ENCODE results near the gene SEMA4C. TPM values are rescaled to one million over a fixed set of nuclear protein-coding genes. Genes with fewer than 3 reads are reported as not detected.

The SEMA4C gene
- total and polyA plus RNA-seq, 9 of the 15 experiments (the other 6 are each of a cell fraction or from before 2014, with no cell fraction given), result 0.32 to 59.7 (median 23.9) TPM

DNA sequence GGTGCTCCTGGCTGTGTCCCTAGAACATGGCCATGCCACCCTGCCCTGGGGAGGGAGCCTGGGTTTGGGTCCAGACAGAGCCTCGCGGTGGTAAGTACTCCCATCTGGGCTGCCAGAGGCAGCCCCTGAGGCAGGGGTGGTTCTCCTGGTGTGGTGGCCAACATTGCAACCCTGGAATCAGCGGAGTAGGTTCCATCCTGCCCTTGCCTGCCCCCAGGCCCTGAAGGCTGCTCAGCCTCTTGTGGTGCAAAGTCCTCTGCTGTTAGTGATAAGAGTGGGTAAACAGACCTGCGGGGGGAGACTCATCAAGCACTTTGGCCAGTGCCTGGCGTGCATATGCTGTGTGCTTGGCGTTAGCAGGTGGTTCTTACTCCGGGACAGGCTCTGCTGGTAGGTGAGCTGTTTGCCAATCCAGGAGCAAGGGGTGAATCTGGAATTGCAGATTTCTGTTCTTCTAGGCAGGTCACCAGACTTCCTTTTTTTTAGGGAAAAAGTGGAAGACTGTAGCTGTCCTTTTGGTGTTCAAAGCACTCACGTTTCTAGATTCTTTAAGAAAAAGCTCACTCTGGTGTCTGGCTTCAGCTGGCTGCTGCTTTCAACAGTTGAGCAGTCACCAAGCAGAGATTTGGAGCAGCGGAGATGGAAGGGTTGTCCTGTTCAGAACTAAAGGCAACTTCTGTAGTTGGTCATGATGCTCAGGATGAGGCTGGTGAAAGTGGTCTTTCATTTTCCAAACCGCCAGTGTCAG is 50.6 kb downstream of the SEMA4C start (continued):
- no peak for TF ChIP-seq TRIM25 (IDR thresholded peaks at IDR 0.05; ENCODE audit: borderline replicate concordance)
- TF ChIP-seq FOXA3 (CRISPR knock-in tag; conservative IDR thresholded peaks at IDR 0.05 in 1 of 2, IDR thresholded peaks at IDR 0.05 in 1 of 2), result peak; percentile 83 to 93
- peak; percentile 65 for TF ChIP-seq CBFA2T2 (conservative IDR thresholded peaks at IDR 0.05)
- peak; percentile 84 for TF ChIP-seq TCF3 (CRISPR knock-in tag; IDR thresholded peaks at IDR 0.05)
- TF ChIP-seq POLR2AphosphoS5 (IDR thresholded peaks at IDR 0.05; ENCODE audit: control insufficient read depth, insufficient read depth, low read depth, low read length), result 0 out of 2 replicates have a peak, but pooled peaks have one; percentile 16
- TF ChIP-seq ARID1B (IDR thresholded peaks at IDR 0.05), result peak; percentile 82
- TF ChIP-seq, protein P1, sequence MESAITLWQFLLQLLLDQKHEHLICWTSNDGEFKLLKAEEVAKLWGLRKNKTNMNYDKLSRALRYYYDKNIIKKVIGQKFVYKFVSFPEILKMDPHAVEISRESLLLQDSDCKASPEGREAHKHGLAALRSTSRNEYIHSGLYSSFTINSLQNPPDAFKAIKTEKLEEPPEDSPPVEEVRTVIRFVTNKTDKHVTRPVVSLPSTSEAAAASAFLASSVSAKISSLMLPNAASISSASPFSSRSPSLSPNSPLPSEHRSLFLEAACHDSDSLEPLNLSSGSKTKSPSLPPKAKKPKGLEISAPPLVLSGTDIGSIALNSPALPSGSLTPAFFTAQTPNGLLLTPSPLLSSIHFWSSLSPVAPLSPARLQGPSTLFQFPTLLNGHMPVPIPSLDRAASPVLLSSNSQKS (CRISPR knock-in tag; IDR thresholded peaks at IDR 0.05), result no peak
- TF ChIP-seq NR2C2 (CRISPR knock-in tag; IDR thresholded peaks at IDR 0.05), result no peak
- TF ChIP-seq NR2C2 (tag; IDR thresholded peaks at IDR 0.05), result no peak
- TF ChIP-seq CBX2 (IDR thresholded peaks at IDR 0.05; ENCODE audit: insufficient read depth, low read length, poor library complexity, severe bottlenecking), result no peak
- TF ChIP-seq MCM3 (IDR thresholded peaks at IDR 0.05), result no peak
- no peak for TF ChIP-seq RFX7 (CRISPR knock-in tag; IDR thresholded peaks at IDR 0.05)
- TF ChIP-seq MYNN (IDR thresholded peaks at IDR 0.05), result peak; percentile 62
- no peak for TF ChIP-seq MYNN (CRISPR knock-in tag; IDR thresholded peaks at IDR 0.05)
- TF ChIP-seq, protein P2, sequence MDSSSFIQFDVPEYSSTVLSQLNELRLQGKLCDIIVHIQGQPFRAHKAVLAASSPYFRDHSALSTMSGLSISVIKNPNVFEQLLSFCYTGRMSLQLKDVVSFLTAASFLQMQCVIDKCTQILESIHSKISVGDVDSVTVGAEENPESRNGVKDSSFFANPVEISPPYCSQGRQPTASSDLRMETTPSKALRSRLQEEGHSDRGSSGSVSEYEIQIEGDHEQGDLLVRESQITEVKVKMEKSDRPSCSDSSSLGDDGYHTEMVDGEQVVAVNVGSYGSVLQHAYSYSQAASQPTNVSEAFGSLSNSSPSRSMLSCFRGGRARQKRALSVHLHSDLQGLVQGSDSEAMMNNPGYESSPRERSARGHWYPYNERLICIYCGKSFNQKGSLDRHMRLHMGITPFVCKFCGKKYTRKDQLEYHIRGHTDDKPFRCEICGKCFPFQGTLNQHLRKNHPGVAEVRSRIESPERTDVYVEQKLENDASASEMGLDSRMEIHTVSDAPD (CRISPR knock-in tag; IDR thresholded peaks at IDR 0.05), result no peak
- TF ChIP-seq CREM (IDR thresholded peaks at IDR 0.05; ENCODE audit: low read depth), result 0 out of 2 replicates have a peak, but pooled peaks have one; percentile 36
- no peak for TF ChIP-seq POLR2H (tag; IDR thresholded peaks at IDR 0.05; ENCODE audit: low read depth)
- TF ChIP-seq SAFB2 (IDR thresholded peaks at IDR 0.05; ENCODE audit: borderline replicate concordance, low read depth, low read length, severe bottlenecking), result no peak
- TF ChIP-seq VEZF1 (CRISPR knock-in tag; IDR thresholded peaks at IDR 0.05), result peak; percentile 78
- TF ChIP-seq PTBP1 (IDR thresholded peaks at IDR 0.05; ENCODE audit: low read depth, low read length), result no peak
- peak; percentile 40; the same call in 1 of the 2 replicates for TF ChIP-seq ZNF24 (IDR thresholded peaks at IDR 0.05)
- 0 out of 2 replicates have a peak, but pooled peaks have one; percentile 42 for TF ChIP-seq MTA3 (IDR thresholded peaks at IDR 0.05; ENCODE audit: borderline replicate concordance)
- TF ChIP-seq ZNF232 (CRISPR knock-in tag; IDR thresholded peaks at IDR 0.05), result no peak
- TF ChIP-seq SIRT6 (IDR thresholded peaks at IDR 0.05; ENCODE audit: low read depth, low read length), result no peak
